ENCODE results near the gene LGALS13.

- TF ChIP-seq CTCF (conservative IDR thresholded peaks at IDR 0.05; ENCODE audit: low read length), result no peak
- no peak for TF ChIP-seq EZH2phosphoT487 (IDR thresholded peaks at IDR 0.05; ENCODE audit: borderline replicate concordance)
Measured at GRCh38 chr19:39563408-39563807, 38.9 kb upstream of the LGALS13 start.
